Neural progenitor cell (in vitro differentiated cells): ENCODE measurements around the gene ATOX1.

Experiments used
- EZH2 ChIP-seq: fragments of 200-600 bp; sonication (generic); IDR thresholded peaks from 2 replicates; pipeline ENCODE4 v1.6.1; 2017; ENCODE audit warnings: antibody characterized with exemption, mild to moderate bottlenecking, moderate library complexity
- EZH2phosphoT487 ChIP-seq: fragments of 200-600 bp; sonication (generic); IDR thresholded peaks from 2 replicates; pipeline ENCODE4 v1.6.1; 2017; ENCODE audit warnings: antibody characterized with exemption
- TF ChIP-seq, protein P1 (sequence below): fragments of 200-600 bp; sonication (generic); IDR thresholded peaks from 2 replicates; pipeline ENCODE4 v1.5.1; 2017; ENCODE audit warnings: antibody characterized with exemption, mild to moderate bottlenecking

DNA sequence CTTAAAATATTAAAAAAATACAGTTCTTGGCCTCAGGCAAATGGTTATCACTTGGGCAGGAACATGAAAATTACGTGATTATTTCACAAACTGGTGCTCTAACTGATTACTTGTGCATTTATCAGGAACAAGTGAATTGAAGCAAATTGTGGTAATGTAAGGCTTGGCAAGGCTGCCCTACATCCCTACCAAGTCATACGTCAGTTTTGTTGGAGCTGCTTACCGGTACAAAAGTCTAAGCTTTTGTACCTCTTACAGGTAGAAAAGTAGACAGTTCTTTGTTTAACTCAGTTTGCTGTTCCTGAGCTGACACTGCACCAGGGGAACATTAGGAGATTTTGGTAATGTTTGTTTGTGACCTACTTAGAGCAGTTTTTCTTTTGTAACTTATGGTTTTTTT is 15.5 kb upstream of the ATOX1 start:
- TF ChIP-seq, protein P1, sequence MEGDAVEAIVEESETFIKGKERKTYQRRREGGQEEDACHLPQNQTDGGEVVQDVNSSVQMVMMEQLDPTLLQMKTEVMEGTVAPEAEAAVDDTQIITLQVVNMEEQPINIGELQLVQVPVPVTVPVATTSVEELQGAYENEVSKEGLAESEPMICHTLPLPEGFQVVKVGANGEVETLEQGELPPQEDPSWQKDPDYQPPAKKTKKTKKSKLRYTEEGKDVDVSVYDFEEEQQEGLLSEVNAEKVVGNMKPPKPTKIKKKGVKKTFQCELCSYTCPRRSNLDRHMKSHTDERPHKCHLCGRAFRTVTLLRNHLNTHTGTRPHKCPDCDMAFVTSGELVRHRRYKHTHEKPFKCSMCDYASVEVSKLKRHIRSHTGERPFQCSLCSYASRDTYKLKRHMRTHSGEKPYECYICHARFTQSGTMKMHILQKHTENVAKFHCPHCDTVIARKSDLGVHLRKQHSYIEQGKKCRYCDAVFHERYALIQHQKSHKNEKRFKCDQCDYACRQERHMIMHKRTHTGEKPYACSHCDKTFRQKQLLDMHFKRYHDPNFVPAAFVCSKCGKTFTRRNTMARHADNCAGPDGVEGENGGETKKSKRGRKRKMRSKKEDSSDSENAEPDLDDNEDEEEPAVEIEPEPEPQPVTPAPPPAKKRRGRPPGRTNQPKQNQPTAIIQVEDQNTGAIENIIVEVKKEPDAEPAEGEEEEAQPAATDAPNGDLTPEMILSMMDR: no peak
- no peak for TF ChIP-seq EZH2
- no peak for TF ChIP-seq EZH2phosphoT487
